HG03520 (cell line): Measurements from ENCODE around the gene TMEM266.
A peak's percentile ranks its signal among the peaks of the same experiment; 100 is the strongest.
"Not testable (repeated sequence)": the region's sequence is repeated elsewhere in the genome, so short reads cannot be mapped to it uniquely, and the experiment has no call there.

Source experiments
- ATAC-seq: cut with Tn5 transposase; IDR thresholded peaks from one replicate; pipeline ENCODE4 v1.9.1; 2021; ENCODE audit warnings: mild to moderate bottlenecking, moderate library complexity; ENCODE audit not compliant: unreplicated experiment

TMEM266 gene, protein sequence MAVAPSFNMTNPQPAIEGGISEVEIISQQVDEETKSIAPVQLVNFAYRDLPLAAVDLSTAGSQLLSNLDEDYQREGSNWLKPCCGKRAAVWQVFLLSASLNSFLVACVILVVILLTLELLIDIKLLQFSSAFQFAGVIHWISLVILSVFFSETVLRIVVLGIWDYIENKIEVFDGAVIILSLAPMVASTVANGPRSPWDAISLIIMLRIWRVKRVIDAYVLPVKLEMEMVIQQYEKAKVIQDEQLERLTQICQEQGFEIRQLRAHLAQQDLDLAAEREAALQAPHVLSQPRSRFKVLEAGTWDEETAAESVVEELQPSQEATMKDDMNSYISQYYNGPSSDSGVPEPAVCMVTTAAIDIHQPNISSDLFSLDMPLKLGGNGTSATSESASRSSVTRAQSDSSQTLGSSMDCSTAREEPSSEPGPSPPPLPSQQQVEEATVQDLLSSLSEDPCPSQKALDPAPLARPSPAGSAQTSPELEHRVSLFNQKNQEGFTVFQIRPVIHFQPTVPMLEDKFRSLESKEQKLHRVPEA

DNA sequence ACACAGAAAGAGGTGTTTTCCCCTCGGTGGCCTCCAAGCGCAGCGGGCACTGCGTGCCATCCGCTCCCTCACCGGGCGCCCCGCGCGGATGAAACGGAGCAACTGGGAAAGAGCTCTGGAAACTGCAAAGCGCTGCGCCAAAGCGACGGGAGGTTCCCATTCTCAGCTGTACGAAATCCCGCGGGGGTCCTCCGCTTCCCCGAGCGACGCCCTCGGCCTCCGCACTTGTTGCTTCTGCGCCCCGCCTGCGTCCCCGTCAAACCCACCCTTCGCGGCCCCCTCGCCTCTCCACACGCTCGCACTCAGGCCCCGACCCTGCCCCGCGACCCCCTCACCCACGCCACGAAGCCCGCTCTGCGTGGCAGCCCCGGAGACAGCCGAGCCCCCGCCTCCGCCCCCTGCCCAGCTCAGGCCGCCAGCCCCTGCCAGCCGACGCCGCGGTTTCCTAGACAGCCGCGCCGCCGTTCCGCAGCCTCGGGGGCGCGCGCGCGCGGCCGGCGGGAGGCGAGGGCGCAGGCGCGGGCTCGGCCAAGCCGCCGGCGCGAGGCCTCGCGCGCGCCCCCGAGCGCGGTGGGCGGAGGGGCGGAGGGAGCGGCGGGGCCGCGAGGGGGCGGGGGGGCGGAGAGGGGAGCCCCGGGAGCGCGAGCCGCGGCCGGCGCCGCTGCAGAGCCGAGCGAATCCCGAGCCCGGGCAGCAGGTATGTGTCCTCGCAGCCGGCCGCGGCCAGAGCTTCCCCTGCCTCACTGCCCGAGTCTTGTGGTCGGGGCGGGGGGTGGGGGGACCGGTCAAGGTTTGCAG lies at the start of gene TMEM266:
TSS of gene TMEM266 (plus strand) at position 666 of the 798 bp plus-strand sequence. CDS start 74,279 bp downstream, outside the sequence.
- no peak for ATAC-seq

DNA sequence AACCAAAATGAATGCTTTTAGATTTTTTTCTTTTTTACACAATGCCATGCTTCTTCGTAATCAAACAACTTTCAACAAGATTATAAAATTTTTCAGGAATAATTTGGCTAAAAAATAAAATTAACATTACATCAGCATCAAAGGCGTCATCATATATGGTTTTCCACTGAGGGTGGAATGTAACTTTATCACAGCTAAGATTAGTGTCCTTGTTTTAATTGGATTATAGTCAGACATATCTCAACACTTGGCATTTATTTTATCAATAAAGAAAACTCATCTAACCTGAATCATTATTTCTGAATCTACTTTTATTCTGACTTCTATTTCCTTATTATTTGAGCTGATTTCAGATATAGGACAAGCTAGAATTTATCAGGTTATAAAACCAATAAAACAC lies 49.2 kb upstream of the TMEM266 start:
- ATAC-seq, result no peak

DNA sequence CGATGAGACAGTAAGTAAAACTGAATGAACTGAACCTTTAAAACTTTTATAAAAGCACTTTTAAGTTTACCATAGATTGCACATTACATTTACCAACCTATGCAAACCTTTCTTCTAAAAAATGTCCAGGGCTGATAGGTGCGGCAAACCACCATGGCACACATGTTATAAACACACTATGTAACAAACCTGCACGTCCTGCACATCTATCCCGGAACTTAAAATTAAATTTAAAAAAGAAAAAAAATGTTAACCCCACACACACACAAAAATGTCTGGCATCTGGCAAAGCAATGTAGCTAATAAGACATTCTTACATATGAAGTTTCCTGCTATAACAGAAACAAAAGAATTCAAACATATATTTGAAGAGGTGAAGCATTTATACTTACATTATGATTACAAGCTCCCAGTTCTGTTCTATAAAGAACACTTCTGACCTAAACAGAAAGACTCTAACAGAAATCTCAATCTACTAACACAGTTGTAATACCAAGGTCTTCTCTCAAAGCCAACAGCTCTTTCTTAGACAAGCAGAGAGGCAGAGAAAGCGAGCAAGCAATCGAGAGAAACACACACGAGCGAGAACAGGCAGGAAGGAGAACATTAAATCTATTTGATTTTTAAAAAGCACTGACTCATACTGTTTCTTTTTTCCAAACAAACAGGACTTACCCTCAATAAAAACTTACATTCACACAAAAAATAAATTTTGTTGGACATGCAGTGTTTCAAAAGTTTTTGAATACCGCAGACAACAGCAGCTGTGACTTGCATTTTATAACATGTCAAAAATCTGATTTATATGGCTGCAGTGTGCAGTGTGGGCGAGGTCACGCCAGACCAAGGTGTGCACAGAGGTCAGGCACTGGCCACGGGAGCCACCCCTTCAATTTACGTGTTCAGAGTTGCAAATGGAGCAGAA lies 47.9 kb upstream of the TMEM266 start, which contains the start of gene NRG4:
TSS of gene NRG4 (minus strand) at position 798 of the 925 bp plus-strand sequence. CDS start 1,194 bp downstream, outside the sequence.
- no peak for ATAC-seq

DNA sequence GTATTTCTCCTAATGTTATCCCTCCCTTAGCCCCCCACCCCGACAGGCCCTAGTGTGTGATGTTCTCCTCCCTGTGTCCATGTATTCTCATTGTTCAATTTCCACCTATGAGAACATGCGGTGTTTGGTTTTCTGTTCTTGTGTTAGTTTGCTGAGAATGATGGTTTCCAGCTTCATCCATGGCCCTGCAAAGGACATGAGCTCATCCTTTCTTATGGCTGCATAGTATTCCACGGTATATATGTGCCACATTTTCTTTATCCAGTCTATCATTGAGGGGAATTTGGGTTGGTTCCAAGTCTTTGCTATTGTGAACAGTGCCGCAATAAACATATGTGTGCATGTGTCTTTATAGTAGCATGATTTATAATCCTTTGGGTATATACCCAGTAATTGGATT lies 46.3 kb upstream of the TMEM266 start:
- not testable (repeated sequence) for ATAC-seq

DNA sequence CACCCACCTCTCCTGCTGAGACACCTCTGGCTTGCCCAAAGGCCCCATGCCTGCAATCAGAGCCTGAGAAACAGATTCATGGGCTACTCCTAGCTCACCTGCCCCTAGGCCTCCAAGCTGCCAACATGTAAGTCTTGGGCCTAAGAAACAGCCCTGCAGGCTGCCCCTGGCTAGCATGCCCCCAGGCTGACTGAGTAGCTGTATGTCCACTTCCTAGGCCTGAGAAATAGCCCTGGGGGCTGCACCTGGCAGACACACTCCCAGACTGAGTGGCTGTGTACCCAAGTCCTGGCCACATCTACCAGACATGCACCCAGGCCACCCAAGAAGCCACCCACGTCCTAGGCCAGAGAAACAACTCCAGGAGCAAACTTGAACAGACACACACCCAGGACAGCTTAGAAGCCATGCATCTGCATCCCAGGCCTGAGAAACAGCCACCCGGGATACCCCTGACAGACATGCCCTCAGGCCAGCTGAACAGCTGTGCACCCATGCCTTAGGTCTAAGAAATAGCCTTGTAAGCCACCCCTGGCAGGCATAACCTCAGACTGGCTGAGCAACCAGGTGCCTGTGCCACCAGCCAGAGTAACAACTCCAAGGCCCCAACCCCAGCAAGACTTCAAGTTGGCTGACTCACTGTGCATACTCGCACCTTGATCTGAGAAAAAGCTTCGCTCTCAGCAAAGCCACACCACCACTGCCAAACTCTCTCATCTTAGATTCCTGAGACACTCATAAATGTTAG lies 35.6 kb upstream of the TMEM266 start:
- ATAC-seq, result no peak

DNA sequence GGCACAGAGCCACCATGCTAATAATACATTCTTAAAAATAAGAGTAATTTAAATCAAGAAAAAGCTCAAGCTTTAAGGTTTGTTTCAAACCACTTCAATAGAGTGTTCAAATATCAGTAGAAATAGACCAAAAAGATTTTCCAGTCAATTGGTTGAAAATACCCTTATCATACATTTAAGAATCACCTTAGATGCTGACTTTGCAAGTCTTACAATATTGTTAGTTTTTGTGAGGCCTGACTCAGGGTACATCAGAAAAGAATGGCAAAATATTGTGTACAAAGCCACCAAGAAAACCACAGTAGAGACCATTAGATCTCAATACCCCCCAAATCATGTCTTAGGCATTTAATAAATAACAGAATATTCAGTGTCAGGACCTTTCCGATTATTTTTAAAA lies 27.7 kb upstream of the TMEM266 start:
- no peak for ATAC-seq

DNA sequence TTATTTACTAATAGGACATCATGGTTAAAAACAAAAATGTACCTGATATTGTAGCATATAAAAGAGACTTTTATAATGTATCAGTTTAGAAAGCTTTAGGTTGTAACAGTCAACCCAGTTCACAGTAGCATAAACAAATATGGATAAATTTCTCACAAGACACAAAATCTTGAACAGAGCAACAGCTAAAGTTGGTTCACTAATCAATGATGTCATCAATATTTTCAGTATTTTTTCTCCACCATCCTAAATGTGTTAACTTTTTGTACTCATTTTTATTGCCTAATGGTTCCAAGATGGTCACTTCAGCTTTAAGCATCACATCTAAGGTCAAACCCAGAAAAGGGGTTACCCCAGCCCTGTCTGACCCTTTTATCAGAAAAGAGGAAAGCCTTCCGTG lies 26.3 kb upstream of the TMEM266 start:
- no peak for ATAC-seq

DNA sequence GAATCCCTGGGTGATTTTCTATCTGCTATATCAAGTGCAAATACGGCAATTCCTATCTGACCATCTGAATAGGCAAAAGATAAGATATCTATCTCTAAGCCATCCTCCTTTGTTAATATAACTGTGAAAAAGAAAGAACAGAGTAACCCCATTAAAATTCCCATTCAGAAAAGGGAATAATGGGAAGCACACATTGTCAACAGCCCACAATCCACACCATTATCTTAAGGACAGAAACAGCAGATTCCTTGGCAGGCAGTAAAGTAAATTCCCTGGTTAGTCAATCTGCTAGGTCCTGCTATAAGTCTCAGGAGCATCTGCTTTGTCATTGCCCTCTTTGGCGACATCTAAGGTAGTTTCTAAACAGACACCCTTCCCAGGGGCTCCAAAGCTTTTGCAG lies 25.7 kb upstream of the TMEM266 start:
- ATAC-seq, result no peak

DNA sequence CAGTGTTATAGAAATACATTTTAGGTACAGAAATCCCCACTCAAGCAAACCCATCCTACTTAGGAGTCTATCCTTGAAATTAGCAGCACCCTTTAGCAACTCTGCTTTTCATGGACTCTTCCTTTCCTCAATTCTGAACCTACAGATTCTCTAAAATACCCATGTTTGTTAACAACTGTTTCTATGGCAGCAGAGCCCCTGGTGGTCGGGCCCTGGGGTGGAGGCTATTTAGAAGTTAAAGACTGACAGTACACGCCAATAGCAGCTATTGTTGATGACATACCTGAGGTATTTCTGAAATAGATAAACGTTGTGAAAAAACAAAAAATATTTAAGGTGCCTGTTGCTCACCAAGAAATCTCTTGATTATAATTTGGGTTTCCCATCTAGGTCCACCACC lies 24.2 kb upstream of the TMEM266 start:
- ATAC-seq, result no peak

DNA sequence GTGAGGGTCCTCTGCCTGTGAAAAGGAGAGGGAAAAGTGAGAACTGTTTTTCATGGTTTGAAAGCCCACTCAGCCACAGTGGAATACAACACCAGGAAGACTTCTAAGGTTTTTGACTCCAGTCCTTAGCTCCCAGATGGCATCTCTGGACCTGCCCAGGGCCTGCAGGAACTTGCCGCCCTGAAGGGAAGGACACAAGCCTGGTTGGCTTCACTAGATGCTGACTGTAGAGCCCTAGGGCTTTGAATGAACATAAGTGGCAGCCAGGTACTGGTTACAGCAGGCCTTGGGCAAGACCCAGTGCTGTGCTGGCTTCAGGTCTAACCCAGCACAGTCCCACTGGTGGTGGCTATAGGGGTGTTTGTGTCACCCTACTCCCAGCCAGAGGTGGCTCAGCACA lies 21.3 kb upstream of the TMEM266 start:
- no peak for ATAC-seq

DNA sequence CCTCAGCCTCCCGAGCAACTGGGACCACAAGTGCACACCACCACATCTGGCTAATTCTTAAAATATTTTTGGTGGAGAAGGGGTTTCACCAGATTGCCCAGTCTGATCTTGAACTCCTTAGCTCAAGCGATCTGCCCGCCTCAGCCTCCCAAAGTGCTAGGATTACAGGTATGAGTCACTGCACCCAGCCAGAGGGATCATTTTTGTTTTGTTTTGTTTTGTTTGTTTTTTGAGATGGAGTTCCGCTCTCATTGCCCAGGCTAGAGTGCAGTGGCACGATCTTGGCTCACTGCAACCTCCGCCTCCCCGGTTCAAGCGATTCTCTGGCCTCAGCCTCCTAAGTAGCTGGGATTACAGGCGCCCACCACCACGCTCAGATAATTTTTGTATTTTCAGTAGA lies 5.6 kb upstream of the TMEM266 start:
- not testable (repeated sequence) for ATAC-seq

DNA sequence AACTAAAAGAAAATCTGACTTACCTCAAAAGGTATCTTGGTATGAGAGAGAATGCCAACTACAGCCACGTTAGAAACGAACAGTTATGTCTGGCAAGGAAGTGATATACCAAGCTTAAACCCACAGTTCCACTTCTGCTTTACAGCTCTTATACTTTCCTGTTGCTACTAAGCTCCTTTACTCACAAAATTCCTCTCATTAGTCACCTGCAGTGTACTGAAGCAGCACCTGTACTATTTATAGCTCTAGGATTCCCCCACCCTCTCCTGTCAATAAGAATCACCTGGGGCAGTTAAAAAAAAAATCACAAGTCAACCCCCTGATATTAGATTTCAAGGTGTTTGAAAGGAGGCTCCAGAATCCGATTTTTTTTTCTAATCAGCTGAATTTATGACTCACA lies 2.9 kb upstream of the TMEM266 start:
- peak; percentile 51 for ATAC-seq

DNA sequence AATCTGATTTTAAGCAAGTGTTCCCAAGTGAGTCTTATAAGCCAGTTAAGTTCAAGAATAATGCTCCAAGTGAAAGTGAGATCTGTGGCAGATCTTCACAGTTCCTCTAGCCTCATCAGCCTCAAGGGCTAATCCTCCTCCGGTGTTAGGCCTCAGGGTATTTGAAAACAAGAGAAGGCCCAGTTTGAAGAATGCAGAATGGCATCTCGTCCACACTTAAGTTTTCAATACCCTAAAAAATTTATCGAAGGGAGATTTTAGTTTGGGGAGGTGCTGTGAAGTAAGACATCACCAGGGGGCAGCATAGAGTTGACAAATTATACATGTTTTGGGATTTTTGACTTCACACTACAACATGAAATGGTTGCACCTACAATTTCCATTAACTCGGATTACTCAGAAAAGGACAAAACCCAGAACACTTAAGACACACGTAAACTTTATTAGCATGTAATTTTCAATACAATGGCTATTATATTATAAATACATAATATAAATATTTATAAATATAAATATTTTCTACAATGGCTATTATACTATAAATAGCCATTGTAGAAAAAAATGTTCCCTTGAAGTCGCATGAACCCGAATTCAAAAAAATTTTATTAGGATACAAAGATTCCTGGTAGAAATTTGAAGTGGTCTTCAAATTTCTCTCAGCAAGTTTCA lies 2.3 kb upstream of the TMEM266 start:
- no peak for ATAC-seq

DNA sequence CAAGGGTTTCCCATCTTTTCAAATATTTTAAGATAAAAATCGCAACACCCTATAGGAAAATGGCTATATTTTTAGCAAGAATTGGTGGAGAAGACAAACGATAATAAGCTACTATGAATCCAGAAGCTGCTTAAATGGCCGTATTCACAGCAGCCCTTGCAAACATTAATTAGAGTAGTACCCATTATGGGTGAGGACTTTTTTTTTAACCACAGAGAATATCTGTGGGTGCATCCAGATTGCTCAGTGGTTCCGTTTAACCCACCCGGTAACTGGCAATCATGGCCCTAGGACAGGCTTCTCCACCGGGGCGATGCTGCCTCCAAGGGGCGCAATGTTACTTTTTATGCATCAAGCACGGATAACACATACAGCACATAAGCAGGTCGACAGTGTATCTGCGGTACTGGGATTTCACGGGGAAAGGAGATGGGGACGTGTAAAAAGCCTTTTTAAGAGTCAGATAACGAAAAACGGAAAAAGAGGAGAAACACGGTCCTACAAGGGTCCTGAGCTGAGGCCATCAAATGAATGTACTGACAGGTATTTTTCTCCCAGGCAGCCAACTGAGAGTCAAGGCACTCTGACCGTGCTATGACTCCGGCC lies 968 bp upstream of the TMEM266 start:
- ATAC-seq, result no peak

DNA sequence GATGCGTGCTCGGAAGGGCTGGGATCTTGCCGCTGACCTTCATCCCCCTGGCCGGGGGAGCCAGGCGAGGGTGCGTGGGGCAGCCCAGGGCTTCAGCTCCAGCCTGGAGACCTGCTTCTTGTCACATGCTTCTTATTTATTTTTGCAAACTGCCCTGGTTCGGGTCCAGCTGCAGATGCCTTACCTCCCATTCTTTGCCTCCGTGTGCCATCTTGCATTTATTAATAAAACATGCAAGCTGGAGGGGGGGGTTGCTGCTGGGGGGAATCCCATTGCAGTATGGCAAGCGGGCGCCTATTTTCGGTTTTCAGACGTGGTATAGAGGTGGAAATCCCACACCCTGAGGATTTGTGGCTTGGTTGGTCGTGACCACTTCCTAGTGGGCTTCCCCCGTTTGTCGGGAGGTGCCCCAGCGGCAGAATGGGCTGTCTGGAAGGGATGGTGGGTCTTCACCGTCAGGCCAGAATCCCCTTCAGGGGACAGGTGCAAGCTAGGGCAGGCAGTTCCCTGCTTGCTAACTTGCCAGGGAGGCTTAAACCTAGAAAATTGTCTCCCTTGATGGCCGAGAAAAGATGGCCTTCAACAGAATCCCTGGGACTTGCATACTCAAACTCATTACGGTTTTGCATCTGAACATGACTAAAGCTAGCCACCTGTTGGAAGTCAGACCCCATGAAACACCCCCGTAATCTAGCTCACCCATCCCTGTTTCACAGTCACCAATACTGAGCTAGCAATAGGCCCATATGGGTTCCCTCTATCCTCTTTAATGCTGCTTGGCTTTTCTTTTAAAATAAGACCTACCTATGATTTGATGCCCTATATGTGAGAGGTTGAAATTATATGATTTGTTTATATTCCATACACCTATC lies 569 bp downstream of the TMEM266 start:
- ATAC-seq, result no peak

DNA sequence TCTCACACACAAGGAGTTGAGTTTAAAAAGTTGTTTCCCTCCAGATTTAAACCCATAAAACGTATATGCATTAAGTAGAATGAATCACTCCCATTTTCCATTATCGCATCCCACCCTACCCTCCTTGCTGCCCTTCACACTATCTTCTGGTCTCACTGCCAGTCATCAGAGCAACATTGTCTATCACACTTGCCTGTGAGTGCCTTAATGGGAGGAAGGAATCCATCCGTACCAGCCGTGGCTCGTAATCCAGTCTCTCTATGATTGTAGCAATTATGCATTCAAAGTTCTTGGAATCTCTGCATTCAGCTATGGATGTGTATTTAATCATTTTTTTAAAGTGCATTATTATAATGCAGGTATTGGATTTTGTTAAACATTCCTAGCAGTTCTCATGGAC lies 1.9 kb downstream of the TMEM266 start:
- ATAC-seq, result no peak

DNA sequence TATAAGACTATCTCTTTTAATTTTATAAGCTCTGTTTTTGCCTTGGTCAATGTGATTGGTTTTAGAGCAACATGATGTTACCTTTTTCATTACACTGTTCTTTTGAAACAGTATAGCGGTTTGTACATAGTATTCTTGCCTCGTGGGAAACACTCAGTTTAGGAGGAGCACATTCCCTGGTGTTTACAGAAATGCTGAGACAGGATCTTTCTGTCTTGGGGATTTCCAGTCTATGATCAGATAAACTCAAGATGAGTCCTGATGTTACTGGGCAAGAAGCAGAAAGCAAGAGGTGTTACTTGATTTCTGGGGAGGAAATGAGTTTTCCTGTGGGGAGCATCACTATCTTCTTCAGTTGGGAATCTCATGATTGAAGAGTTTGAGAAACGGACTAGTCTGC lies 2.5 kb downstream of the TMEM266 start:
- no peak for ATAC-seq

DNA sequence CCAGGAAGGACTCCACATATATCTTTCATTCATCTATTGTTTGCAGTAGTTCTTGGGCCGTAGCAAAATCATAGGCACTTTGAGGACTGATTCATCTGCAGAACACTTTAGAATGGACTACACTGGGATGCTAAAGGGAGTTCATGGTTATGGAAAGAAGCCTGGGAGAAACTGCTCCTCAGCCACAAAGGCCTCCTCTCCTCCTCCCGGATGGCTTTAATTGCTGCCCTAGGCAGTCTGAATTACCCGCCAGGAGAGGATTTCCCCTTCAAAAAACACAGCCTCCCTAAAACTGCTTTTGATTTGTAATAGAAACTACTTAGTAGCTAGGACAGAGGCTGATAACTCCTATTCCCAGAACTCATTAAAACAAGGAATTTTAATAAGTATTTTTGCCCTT lies 4.6 kb downstream of the TMEM266 start:
- no peak for ATAC-seq
